ENCODE measurements around the gene PNPO. TPM values are rescaled to one million over a fixed set of nuclear protein-coding genes. Genes with fewer than 3 reads are reported as not detected.
A peak's percentile ranks its signal among the peaks of the same experiment; 100 is the strongest.
"Not testable (repeated sequence)": the region's sequence is repeated elsewhere in the genome, so short reads cannot be mapped to it uniquely, and the experiment has no call there.

The PNPO gene
- total and polyA plus RNA-seq, 8 donors: 7.6 to 44.2 (median 12.1) TPM; not detected in 1

GRCh38 chr17:47929218-47930000, 12.0 kb upstream of the PNPO start:
- TF ChIP-seq POLR2A (IDR thresholded peaks at IDR 0.05) (no peak), POLR2AphosphoS5 (IDR thresholded peaks at IDR 0.05) (no peak), EP300 (IDR thresholded peaks at IDR 0.05) (no peak), CTCF (IDR thresholded peaks at IDR 0.05) (no peak)
- Histone ChIP-seq H3K4me1 (no peaks in the 10 kb centered on the region), H3K27ac (no peak overlapping the region), H3K27me3 (no peaks in the 10 kb centered on the region), H3K36me3 (peaks cover 28 to 67% (median 64%) of the 10 kb centered on the region in 4 donors), H3K4me3 (no peak overlapping the region), H3K9me3 (no peaks in the 10 kb centered on the region)
- 62 to 80% (median 69%) methylated on average over 10 of the region's 10 CpGs for WGBS, 5 donors
- DNase-seq: no peak
- intact Hi-C loops (cut with DNase I; ENCODE audit: low total_unique reads): no loop called here

DNA sequence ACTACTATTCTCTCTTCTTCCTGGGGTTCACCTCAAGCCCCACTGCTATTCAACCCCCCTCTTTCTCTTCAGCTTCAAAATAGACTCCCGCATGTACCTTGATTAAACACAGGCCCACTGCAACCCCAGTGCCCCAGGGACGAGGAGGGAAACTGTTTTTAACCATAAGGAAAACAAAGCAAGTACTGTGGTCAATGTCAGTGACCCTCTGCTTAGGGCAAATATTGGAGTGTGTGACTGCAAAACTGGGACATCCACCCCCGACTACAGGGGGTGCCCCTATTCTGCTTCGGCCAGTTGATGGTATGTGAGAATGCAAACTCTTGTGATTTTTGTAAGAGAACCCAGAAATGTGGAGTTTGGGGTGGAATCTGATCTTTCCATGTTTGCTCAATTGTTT, 9.5 kb upstream of the PNPO start:
- Histone ChIP-seq H3K4me1 (peaks cover 0 to 10% (median 0%) of the 10 kb centered on the region in 4 donors), H3K36me3 (peaks cover 4 to 43% (median 40%) of the 10 kb centered on the region in 4 donors), H3K4me3 (no peak overlapping the region), H3K27me3 (no peaks in the 10 kb centered on the region), H3K9me3 (no peaks in the 10 kb centered on the region), H3K27ac (no peak overlapping the region)
- DNase-seq: no peak
- intact Hi-C loops (cut with DNase I; ENCODE audit: low total_unique reads): no loop called here
- WGBS, 5 donors: 55 to 76% (median 59%) methylated on average over 4 of the region's 4 CpGs
- no peak for TF ChIP-seq POLR2A (IDR thresholded peaks at IDR 0.05)
- TF ChIP-seq CTCF (IDR thresholded peaks at IDR 0.05): no peak
- TF ChIP-seq POLR2AphosphoS5 (IDR thresholded peaks at IDR 0.05): no peak
- no peak for TF ChIP-seq EP300 (IDR thresholded peaks at IDR 0.05)

DNA sequence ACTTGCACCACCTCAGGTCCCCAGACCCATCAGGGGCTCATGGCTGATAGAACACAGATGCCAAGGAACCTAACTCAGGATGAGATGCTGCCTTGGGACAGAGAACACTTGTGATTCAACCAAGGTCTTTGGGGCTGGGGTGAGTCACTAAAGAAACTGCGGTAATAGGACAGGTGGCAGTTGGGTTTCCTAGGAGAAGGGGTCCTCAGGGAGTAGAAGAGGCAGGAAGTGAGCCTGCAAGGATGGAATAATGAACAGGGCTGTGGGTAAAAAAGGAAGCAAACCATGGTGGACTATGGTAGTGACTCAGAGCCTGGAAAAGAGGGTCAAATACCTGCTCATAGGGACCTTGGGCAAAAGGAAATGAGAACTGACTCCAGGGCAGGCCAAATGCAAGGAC, 6.5 kb upstream of the PNPO start:
- no peak for DNase-seq
- Histone ChIP-seq H3K27ac (no peak overlapping the region), H3K4me3 (no peak overlapping the region), H3K27me3 (no peaks in the 10 kb centered on the region), H3K9me3 (no peaks in the 10 kb centered on the region), H3K36me3 (peaks cover 0 to 13% (median 10%) of the 10 kb centered on the region in 4 donors), H3K4me1 (peaks cover 0 to 10% (median under 1%) of the 10 kb centered on the region in 4 donors)
- 87 to 96% (median 88%) methylated on average over 1 of the region's 1 CpG for WGBS, 5 donors
- intact Hi-C loops (cut with DNase I; ENCODE audit: low total_unique reads): no loop called here
- no peak for TF ChIP-seq POLR2AphosphoS5 (IDR thresholded peaks at IDR 0.05)
- no peak for TF ChIP-seq CTCF (IDR thresholded peaks at IDR 0.05)
- TF ChIP-seq EP300 (IDR thresholded peaks at IDR 0.05): no peak

GRCh38 chr17:47935468-47935867, 5.9 kb upstream of the PNPO start:
- H3K27ac ChIP-seq; H3K27me3 ChIP-seq; H3K36me3 ChIP-seq; DNase-seq; H3K4me3 ChIP-seq; H3K9me3 ChIP-seq; intact Hi-C loops (cut with DNase I; ENCODE audit: low total_unique reads): not testable (repeated sequence)
- H3K4me1 ChIP-seq: peaks cover 1 to 12% (median 5%) of the 10 kb centered on the region in 4 donors
- WGBS, 5 donors: 77 to 84% (median 80%) methylated on average over 3 of the region's 3 CpGs

DNA sequence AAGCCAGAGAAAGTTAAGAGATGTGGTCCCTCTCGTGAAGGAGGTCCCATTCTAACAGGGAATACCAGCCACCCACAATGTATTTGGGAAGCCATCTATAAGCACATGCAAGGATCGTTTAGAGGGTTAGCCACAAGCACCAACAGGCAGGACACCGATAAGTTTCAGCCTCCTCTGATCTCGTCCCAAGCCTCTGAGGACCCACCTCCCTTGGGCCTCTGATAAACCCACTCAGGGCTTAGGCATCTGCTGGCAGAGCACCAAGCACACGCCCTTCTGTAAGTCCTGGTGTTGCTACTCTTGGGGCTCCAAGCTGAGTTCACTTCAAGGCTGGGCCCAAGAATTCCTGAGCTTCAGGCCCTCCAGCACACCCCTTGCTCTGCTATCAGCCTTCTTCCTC, 5.4 kb upstream of the PNPO start:
- no peak overlapping the region for H3K27ac ChIP-seq
- peak in 1 of 2 donors; percentile 57 for DNase-seq
- no peak for TF ChIP-seq EP300 (IDR thresholded peaks at IDR 0.05)
- no peak for TF ChIP-seq POLR2AphosphoS5 (IDR thresholded peaks at IDR 0.05)
- no peak for TF ChIP-seq CTCF (IDR thresholded peaks at IDR 0.05)
- TF ChIP-seq POLR2A (IDR thresholded peaks at IDR 0.05): no peak
- no peaks in the 10 kb centered on the region for H3K9me3 ChIP-seq
- no peaks in the 10 kb centered on the region for H3K27me3 ChIP-seq
- no peak overlapping the region for H3K4me3 ChIP-seq
- WGBS, 5 donors: 43 to 61% (median 51%) methylated on average over 4 to 5 of the region's 5 CpGs
- H3K4me1 ChIP-seq: peaks cover 6 to 17% (median 10%) of the 10 kb centered on the region in 4 donors
- intact Hi-C loops (cut with DNase I; ENCODE audit: low total_unique reads): no loop called here
- peaks cover 0 to 2% (median 0%) of the 10 kb centered on the region in 4 donors for H3K36me3 ChIP-seq
